B cell (primary cell): ENCODE data around the gene CRTC1. TPM values are rescaled to one million over a fixed set of nuclear protein-coding genes. Genes with fewer than 3 reads are reported as not detected.

ENCODE experiments used
- ATAC-seq: fragments of 200-7000 bp; cut with Tn5 transposase; one replicate; pipeline ENCODE4 v1.10.0; 2021; ENCODE audit warnings: low read depth, mild to moderate bottlenecking, moderate number of reproducible peaks, moderate library complexity
- CTCF ChIA-PET: fragments of 350-600 bp; sonication (Branson Sonifier 250); formaldehyde crosslinking; loops from one replicate; lab custom pipeline; 2021; ENCODE audit warnings: antibody characterized with exemption, inconsistent platforms; lab: Charles Lee
- POLR2A ChIA-PET: fragments of 350-600 bp; sonication (Branson Sonifier 250); formaldehyde crosslinking; loops from one replicate; lab custom pipeline; 2021; ENCODE audit warnings: antibody characterized with exemption; lab: Charles Lee
- DNase-seq: peaks from one replicate; pipeline ENCODE4 v3.0.0; 2013
- H2AFZ ChIP-seq: 2 replicates; pipeline ENCODE4 v1.6.1; 2012; ENCODE audit warnings: mild to moderate bottlenecking, low read depth, low read length; ENCODE audit not compliant: insufficient read depth, poor library complexity, severe bottlenecking
- H3K27ac ChIP-seq, 2 donors: 1 replicate in 1 of 2; 2 replicates in 1 of 2; pipeline ENCODE4 v1.5.1; 2012 to 2013; ENCODE audit warnings: low read length in 2 of 2, mild to moderate bottlenecking in 2 of 2, moderate library complexity in 1 of 2
- H3K27me3 ChIP-seq, 4 experiments: fragments of 200-600 bp in 1 of 4; sonication (generic) in 1 of 4; replicated peaks in 1 of 4; 1 replicate in 2 of 4; 2 replicates in 2 of 4; pipeline versions ENCODE4 v1.6.1 to v1.7.0; 2013 to 2016; ENCODE audit warnings: low read length in 3 of 4, mild to moderate bottlenecking in 2 of 4, mixed read lengths in 1 of 4, moderate library complexity in 1 of 4; ENCODE audit not compliant: insufficient read depth in 4 of 4, control insufficient read depth in 3 of 4; ENCODE audit errors: control extremely low read depth in 1 of 4
- H3K36me3 ChIP-seq, 2 experiments: replicated peaks in 1 of 2; 1 replicate in 1 of 2; 2 replicates in 1 of 2; pipeline versions ENCODE4 v1.6.1 to v1.7.1; 2013; ENCODE audit warnings: low read length in 1 of 2; ENCODE audit not compliant: insufficient read depth in 2 of 2, control insufficient read depth in 1 of 2; ENCODE audit errors: control extremely low read depth in 1 of 2, extremely low read depth in 1 of 2
- H3K4me1 ChIP-seq, 2 donors: fragments of 200-600 bp in 1 of 2; sonication (generic) in 1 of 2; 1 replicate in 1 of 2; 2 replicates in 1 of 2; pipeline versions ENCODE4 v1.5.1 to v1.6.1; 2013 to 2017; ENCODE audit warnings: low read length in 2 of 2; ENCODE audit not compliant: control insufficient read depth in 2 of 2, insufficient read depth in 2 of 2
- H3K4me2 ChIP-seq: replicated peaks from 2 replicates; pipeline ENCODE3; 2012; ENCODE audit warnings: mild to moderate bottlenecking, low read depth, low read length; ENCODE audit not compliant: poor library complexity, severe bottlenecking
- H3K4me3 ChIP-seq, 5 experiments: fragments of 200-600 bp in 1 of 5; sonication (generic) in 1 of 5; 1 replicate in 3 of 5; 2 replicates in 2 of 5; pipeline versions ENCODE4 v1.5.1 to v1.7.0; 2011 to 2016; ENCODE audit warnings: low read length in 4 of 5, mild to moderate bottlenecking in 4 of 5, low read depth in 2 of 5, control low read depth in 1 of 5, moderate library complexity in 1 of 5; ENCODE audit not compliant: insufficient read depth in 1 of 5; ENCODE audit errors: control extremely low read depth in 1 of 5, extremely low read depth in 1 of 5
- H3K79me2 ChIP-seq: fragments of 200-600 bp; sonication (generic); one replicate; pipeline ENCODE4 v1.6.0; 2016; ENCODE audit warnings: low read length; ENCODE audit not compliant: control insufficient read depth, insufficient read depth
- H3K9ac ChIP-seq: fragments of 200-600 bp; sonication (generic); 2 replicates; pipeline ENCODE4 v1.6.1; 2017; ENCODE audit warnings: mild to moderate bottlenecking, low read length, moderate library complexity
- H3K9me3 ChIP-seq, 3 donors: one replicate each; pipeline versions ENCODE4 v1.6.1 to v1.7.1; 2013; ENCODE audit warnings: low read length in 2 of 3; ENCODE audit not compliant: control insufficient read depth in 2 of 3, insufficient read depth in 1 of 3; ENCODE audit errors: control extremely low read depth in 1 of 3
- H4K20me1 ChIP-seq: 2 replicates; pipeline ENCODE4 v1.6.0; 2012; ENCODE audit warnings: mild to moderate bottlenecking, low read length; ENCODE audit not compliant: insufficient read depth, control insufficient read depth, poor library complexity, severe bottlenecking
- H3K27ac Mint-ChIP-seq: one replicate; pipeline ENCODE4 v1.8.0; 2021; ENCODE audit warnings: mixed read lengths
- H3K27me3 Mint-ChIP-seq: one replicate; pipeline ENCODE4 v1.8.0; 2021; ENCODE audit warnings: mixed read lengths
- H3K4me1 Mint-ChIP-seq: one replicate; pipeline ENCODE4 v1.8.0; 2021; ENCODE audit warnings: mixed read lengths
- H3K4me3 Mint-ChIP-seq: one replicate; pipeline ENCODE4 v1.8.0; 2021; ENCODE audit warnings: mixed read lengths
- H3K9me3 Mint-ChIP-seq: one replicate; pipeline ENCODE4 v1.8.0; 2022; ENCODE audit warnings: mixed read lengths; ENCODE audit not compliant: insufficient read depth
- CTCF ChIP-seq: fragments of 200-600 bp; IDR thresholded peaks from one replicate; pipeline ENCODE4 v1.8.0; 2022; ENCODE audit warnings: antibody characterized with exemption, mild to moderate bottlenecking
- EZH2 ChIP-seq: IDR thresholded peaks from 2 replicates; pipeline ENCODE4 v1.6.1; 2012; ENCODE audit warnings: borderline replicate concordance, low read depth, mild to moderate bottlenecking, moderate library complexity, low read length; ENCODE audit not compliant: insufficient read depth, poor library complexity, severe bottlenecking
- WGBS: methylation state at CpG from one replicate; pipeline ENCODE4 v1.1.5; 2013; ENCODE audit warnings: missing lambda C conversion rate; ENCODE audit not compliant: insufficient coverage; 5-methylcytosine and 5-hydroxymethylcytosine counted together
- intact Hi-C: fragments of 100-400 bp; cut with micrococcal nuclease; formaldehyde crosslinking; loops from one replicate; pipeline ENCODE4 v1.10.0; 2022
- polyA plus RNA-seq: library from polyadenylated mRNA; depleted of rRNA; stranded (reverse); fragments of >200 nt; gene quantifications from 2 replicates; pipeline ENCODE4 v1.2.3, GENCODE V29; 2012
- total RNA-seq, 2 donors: library from RNA; stranded (reverse); fragments of 120-200 nt in 1 of 2; gene quantifications; 1 replicate in 1 of 2; 2 replicates in 1 of 2; pipeline versions ENCODE4 v1.2.3 to v1.2.4, GENCODE V29; 2013 to 2022

CRTC1 gene
- total and polyA plus RNA-seq, 2 donors (not counting 1 experiment from before 2014, with no cell fraction given), result 15.9 to 30.1 TPM

DNA sequence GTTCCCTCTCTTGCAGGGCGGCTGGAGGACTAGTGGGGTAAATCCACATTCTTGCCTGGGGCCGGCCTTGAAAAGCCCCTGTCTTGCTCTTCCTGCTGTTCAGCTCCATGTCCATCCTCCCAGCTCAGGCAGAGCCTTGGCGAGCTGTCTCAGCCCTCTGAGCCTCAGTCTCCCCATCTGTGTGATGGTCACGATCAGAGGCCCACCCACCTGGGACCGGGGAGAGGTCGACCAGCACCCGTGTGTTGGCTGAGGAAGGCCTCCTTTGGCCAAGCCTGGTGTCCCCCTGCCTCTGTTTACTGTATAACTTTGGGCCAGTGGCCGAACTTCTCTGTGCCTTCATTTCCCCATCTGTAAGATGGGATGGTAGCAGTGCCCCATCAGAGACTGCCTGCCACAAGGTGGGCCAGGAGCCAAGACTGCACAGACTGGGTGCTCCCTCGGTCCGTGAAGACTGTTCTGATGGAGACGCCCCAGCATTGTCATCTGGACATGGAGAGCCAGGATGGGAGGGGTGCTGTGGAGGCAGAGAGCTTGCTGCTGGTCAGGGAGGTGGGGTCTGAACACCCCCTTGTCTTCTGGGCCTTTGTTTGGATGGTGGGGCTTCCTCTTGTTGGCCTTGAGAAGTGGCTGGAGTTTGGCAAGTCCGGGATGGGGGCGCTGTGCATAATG is 28.2 kb upstream of the CRTC1 start:
- H3K79me2 ChIP-seq, result peaks cover 49% of the 10 kb centered on the region
- ATAC-seq, result no peak
- WGBS, result 98% methylated on average over 12 of the region's 13 CpGs
- H3K27ac ChIP-seq, result no peak overlapping the region
- no peak overlapping the region for H3K9ac ChIP-seq
- no peaks in the 10 kb centered on the region for H3K27me3 ChIP-seq
- ChIA-PET POLR2A (no interaction called here), CTCF (no interaction called here)
- Mint-ChIP-seq H3K9me3 (no peaks in the 10 kb centered on the region), H3K27me3 (no peaks in the 10 kb centered on the region), H3K27ac (no peak overlapping the region), H3K4me3 (no peak overlapping the region), H3K4me1 (peaks cover 30% of the 10 kb centered on the region)
- peaks cover 42% of the 10 kb centered on the region for H4K20me1 ChIP-seq
- intact Hi-C loops, result no loop called here
- no peak overlapping the region for H3K4me3 ChIP-seq
- H3K4me1 ChIP-seq, result peaks cover 11 to 16% of the 10 kb centered on the region in 2 donors
- H3K9me3 ChIP-seq, result no peaks in the 10 kb centered on the region
- TF ChIP-seq CTCF (no peak), EZH2 (no peak)
- no peak overlapping the region for H3K4me2 ChIP-seq
- no peaks in the 10 kb centered on the region for H3K36me3 ChIP-seq
- DNase-seq, result no peak
- no peak overlapping the region for H2AFZ ChIP-seq

- H3K9me3 Mint-ChIP-seq, result no peaks in the 10 kb centered on the region
- H3K27me3 Mint-ChIP-seq, result no peaks in the 10 kb centered on the region
- H4K20me1 ChIP-seq, result peaks cover 41% of the 10 kb centered on the region
- TF ChIP-seq CTCF (no peak), EZH2 (no peak)
- H3K9me3 ChIP-seq, result peaks cover 0 to under 1% (median 0%) of the 10 kb centered on the region in 3 donors
- H3K27ac ChIP-seq, result no peak overlapping the region
- ATAC-seq (no peak), DNase-seq (no peak)
- no peaks in the 10 kb centered on the region for H3K36me3 ChIP-seq
- peaks cover 11 to 16% of the 10 kb centered on the region in 2 donors for H3K4me1 ChIP-seq
- no peak overlapping the region for H3K4me3 ChIP-seq
- peaks cover 31% of the 10 kb centered on the region for H3K4me1 Mint-ChIP-seq
- POLR2A ChIA-PET, result no interaction called here
- H3K4me2 ChIP-seq, result no peak overlapping the region
- no peak overlapping the region for H3K4me3 Mint-ChIP-seq
- peaks cover 54% of the 10 kb centered on the region for H3K79me2 ChIP-seq
- no peaks in the 10 kb centered on the region for H3K27me3 ChIP-seq
- no peak overlapping the region for H3K27ac Mint-ChIP-seq
- no peak overlapping the region for H2AFZ ChIP-seq
- CTCF ChIA-PET, result no interaction called here
- WGBS, result 95% methylated on average over 12 of the region's 19 CpGs
- intact Hi-C loops, result no loop called here
- H3K9ac ChIP-seq, result no peak overlapping the region
Measured at GRCh38 chr19:18656337-18657086, 27.0 kb upstream of the CRTC1 start.
